22Rv1 (cell line): Measurements from ENCODE around the gene CLDN34.

Experiments
- H3K27ac ChIP-seq: fragments of 450-650 bp; 2 replicates; pipeline ENCODE4 v1.5.1; 2017
- CTCF ChIP-seq: fragments of 450-650 bp; IDR thresholded peaks from 2 replicates; pipeline ENCODE4 v1.5.1; 2017; ENCODE audit warnings: mild to moderate bottlenecking
- ZFX ChIP-seq: fragments of 450-650 bp; IDR thresholded peaks from 2 replicates; pipeline ENCODE4 v1.6.1; 2017; ENCODE audit warnings: antibody characterized with exemption, borderline replicate concordance

CLDN34 gene

DNA sequence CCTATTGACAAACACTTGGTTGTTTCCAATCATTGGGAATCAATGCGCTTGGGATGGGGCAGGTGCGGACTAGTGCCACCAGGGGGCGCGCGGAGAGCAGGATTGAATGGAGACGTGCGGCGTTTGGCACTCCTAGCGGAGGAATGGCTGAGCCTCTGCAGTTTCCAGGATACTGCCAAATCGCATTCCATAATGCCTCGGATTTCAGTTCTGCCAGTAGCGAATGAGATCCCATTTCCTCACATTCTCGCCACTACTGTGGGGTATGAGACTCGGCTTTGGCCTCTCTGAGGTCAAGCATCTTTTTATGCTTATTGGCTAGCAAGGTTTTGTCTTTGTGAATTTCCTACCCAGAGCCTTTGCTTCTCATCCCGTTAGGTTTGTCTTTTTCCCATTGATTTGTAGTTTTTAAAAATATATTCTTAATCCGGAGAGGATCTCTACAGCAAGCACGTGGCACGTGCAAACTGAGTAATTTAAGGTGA, 28.7 kb downstream of the CLDN34 start:
- TF ChIP-seq ZFX (no peak), CTCF (peak; percentile 86)
- H3K27ac ChIP-seq: no peak overlapping the region

- TF ChIP-seq CTCF (no peak), ZFX (no peak)
- H3K27ac ChIP-seq: no peak overlapping the region
Measured at GRCh38 chrX:9997041-9997440, 29.9 kb downstream of the CLDN34 start.

GRCh38 chrX:9997524-9997923, 30.4 kb downstream of the CLDN34 start:
- H3K27ac ChIP-seq: no peak overlapping the region
- TF ChIP-seq ZFX (no peak), CTCF (no peak)

DNA sequence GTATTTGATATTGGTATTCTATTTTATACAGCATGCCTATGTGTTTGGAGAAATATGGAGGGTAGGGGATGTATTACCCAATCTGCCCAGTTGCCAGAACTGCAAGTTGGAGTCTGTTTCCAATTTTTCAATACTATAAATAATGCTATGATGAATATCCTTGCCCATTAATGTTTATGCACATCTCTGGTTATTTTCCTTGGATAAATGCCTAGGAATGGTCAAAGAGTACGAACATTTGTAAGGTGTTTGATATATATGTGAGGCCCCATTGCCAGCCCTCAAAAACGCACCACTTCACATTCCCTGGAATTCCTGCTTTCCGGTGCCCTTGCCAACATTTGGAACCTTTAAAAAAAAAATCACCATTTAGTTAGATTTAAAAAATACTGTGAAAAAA, 34.3 kb downstream of the CLDN34 start:
- no peak for TF ChIP-seq ZFX
- no peak for TF ChIP-seq CTCF
- no peak overlapping the region for H3K27ac ChIP-seq

GRCh38 chrX:10004832-10005475, 37.8 kb downstream of the CLDN34 start:
- H3K27ac ChIP-seq: no peak overlapping the region
- TF ChIP-seq CTCF (no peak), ZFX (no peak)

GRCh38 chrX:10006086-10006485, 38.9 kb downstream of the CLDN34 start:
- TF ChIP-seq ZFX (no peak), CTCF (no peak)
- H3K27ac ChIP-seq: no peak overlapping the region

- no peak overlapping the region for H3K27ac ChIP-seq
- TF ChIP-seq ZFX (no peak), CTCF (no peak)
Measured at GRCh38 chrX:10006770-10007169, 39.6 kb downstream of the CLDN34 start.
